CD14-positive monocyte (primary cell): Measurements from ENCODE around the gene PHC3. TPM values are rescaled to one million over a fixed set of nuclear protein-coding genes. Genes with fewer than 3 reads are reported as not detected.

Source experiments
- DNase-seq, 3 donors: peaks; one replicate each; pipeline ENCODE4 v3.0.0-alpha.2; 2011 to 2022
- H2AFZ ChIP-seq: 2 replicates; pipeline ENCODE4 v1.6.0; 2012; ENCODE audit warnings: mild to moderate bottlenecking, low read depth, low read length, inconsistent platforms; ENCODE audit not compliant: insufficient read depth, poor library complexity, severe bottlenecking
- H3K27ac ChIP-seq, 2 donors: 1 replicate in 1 of 2; 2 replicates in 1 of 2; pipeline ENCODE4 v1.5.1; 2012 to 2013; ENCODE audit warnings: low read length in 2 of 2, control low read depth in 1 of 2, inconsistent platforms in 1 of 2, low read depth in 1 of 2, mild to moderate bottlenecking in 1 of 2
- H3K27me3 ChIP-seq, 2 donors: one replicate each; pipeline versions ENCODE4 v1.6.0 to v1.6.1; 2011 to 2013; ENCODE audit warnings: low read length in 2 of 2; ENCODE audit not compliant: control insufficient read depth in 2 of 2, insufficient read depth in 2 of 2
- H3K36me3 ChIP-seq, 2 donors: replicated peaks in 1 of 2; 1 replicate in 1 of 2; 2 replicates in 1 of 2; pipeline versions ENCODE4 v1.5.1 to v1.6.1; 2012 to 2013; ENCODE audit warnings: low read length in 2 of 2, control low read depth in 1 of 2, inconsistent platforms in 1 of 2, mild to moderate bottlenecking in 1 of 2; ENCODE audit not compliant: insufficient read depth in 2 of 2, control insufficient read depth in 1 of 2
- H3K4me1 ChIP-seq, 2 donors: 1 replicate in 1 of 2; 2 replicates in 1 of 2; pipeline versions ENCODE4 v1.5.1 to v1.6.1; 2012 to 2013; ENCODE audit warnings: low read length in 2 of 2, control low read depth in 1 of 2, inconsistent platforms in 1 of 2, mild to moderate bottlenecking in 1 of 2, moderate library complexity in 1 of 2; ENCODE audit not compliant: insufficient read depth in 2 of 2, control insufficient read depth in 1 of 2
- H3K4me2 ChIP-seq: replicated peaks from 2 replicates; pipeline ENCODE3; 2012; ENCODE audit warnings: low read length, moderate library complexity, mild to moderate bottlenecking; ENCODE audit not compliant: poor library complexity, severe bottlenecking; ENCODE audit errors: extremely low read depth
- H3K4me3 ChIP-seq, 3 experiments: fragments of 200-600 bp in 1 of 3; sonication (generic) in 1 of 3; replicated peaks in 1 of 3; 1 replicate in 2 of 3; 2 replicates in 1 of 3; pipeline ENCODE4 v1.5.1; 2011 to 2013; ENCODE audit warnings: low read length in 3 of 3, mild to moderate bottlenecking in 3 of 3, control low read depth in 2 of 3, low read depth in 2 of 3, inconsistent platforms in 1 of 3, moderate library complexity in 1 of 3
- H3K79me2 ChIP-seq: 2 replicates; pipeline ENCODE4 v1.6.0; 2012; ENCODE audit warnings: mild to moderate bottlenecking, control low read depth, inconsistent platforms, low read length, moderate library complexity; ENCODE audit not compliant: insufficient read depth
- H3K9ac ChIP-seq: 2 replicates; pipeline ENCODE4 v1.6.0; 2017; ENCODE audit warnings: low read length, mild to moderate bottlenecking; ENCODE audit not compliant: insufficient read depth, poor library complexity, severe bottlenecking
- H3K9me3 ChIP-seq, 2 donors: replicated peaks in 1 of 2; 1 replicate in 1 of 2; 2 replicates in 1 of 2; pipeline versions ENCODE4 v1.5.1 to v1.6.1; 2012 to 2013; ENCODE audit warnings: low read length in 2 of 2, control low read depth in 1 of 2; ENCODE audit not compliant: control insufficient read depth in 1 of 2, insufficient read depth in 1 of 2
- H4K20me1 ChIP-seq: 2 replicates; pipeline ENCODE4 v1.6.0; 2012; ENCODE audit warnings: mild to moderate bottlenecking, low read length, control low read depth, moderate library complexity; ENCODE audit not compliant: insufficient read depth
- H3K27ac Mint-ChIP-seq, 7 donors: one replicate each; pipeline ENCODE4 v1.8.0; 2020; ENCODE audit warnings: mild to moderate bottlenecking in 7 of 7, mixed read lengths in 7 of 7, moderate library complexity in 6 of 7, inconsistent platforms in 2 of 7
- H3K27me3 Mint-ChIP-seq, 3 donors: one replicate each; pipeline ENCODE4 v1.8.0; 2021 to 2022; ENCODE audit warnings: low read depth in 3 of 3, mild to moderate bottlenecking in 3 of 3, mixed read lengths in 3 of 3, moderate library complexity in 3 of 3, inconsistent platforms in 1 of 3
- H3K36me3 Mint-ChIP-seq, 2 donors: one replicate each; pipeline ENCODE4 v1.8.0; 2020; ENCODE audit warnings: mixed read lengths in 2 of 2, inconsistent platforms in 1 of 2, mild to moderate bottlenecking in 1 of 2
- H3K4me1 Mint-ChIP-seq: one replicate; pipeline ENCODE4 v1.8.0; 2020; ENCODE audit warnings: mild to moderate bottlenecking, mixed read lengths
- H3K4me3 Mint-ChIP-seq, 2 donors: one replicate each; pipeline ENCODE4 v1.8.0; 2020; ENCODE audit warnings: mild to moderate bottlenecking in 2 of 2, mixed read lengths in 2 of 2, moderate library complexity in 1 of 2
- H3K9me3 Mint-ChIP-seq, 7 donors: one replicate each; pipeline ENCODE4 v1.8.0; 2020 to 2022; ENCODE audit warnings: mixed read lengths in 7 of 7, mild to moderate bottlenecking in 6 of 7, moderate library complexity in 6 of 7, inconsistent platforms in 2 of 7
- CTCF ChIP-seq: fragments of 200-600 bp; IDR thresholded peaks from one replicate; pipeline ENCODE4 v1.8.0; 2022; ENCODE audit warnings: antibody characterized with exemption, mild to moderate bottlenecking
- WGBS: methylation state at CpG from one replicate; pipeline ENCODE4 v1.1.5; 2013; ENCODE audit warnings: missing lambda C conversion rate; ENCODE audit not compliant: insufficient coverage; 5-methylcytosine and 5-hydroxymethylcytosine counted together
- intact Hi-C, 2 donors: fragments of 100-400 bp; cut with micrococcal nuclease; formaldehyde crosslinking; loops; one replicate each; pipeline versions ENCODE4 v1.15.0 to v1.15.1; 2023
- polyA plus RNA-seq, 3 donors: library from polyadenylated mRNA; depleted of rRNA in 1 of 3; unstranded in 2 of 3; stranded (reverse) in 1 of 3; fragments of 300-500 nt in 2 of 3; fragments of >200 nt in 1 of 3; fragmentation: Illumina TruSeq in 2 of 3; gene quantifications; 1 replicate in 2 of 3; 2 replicates in 1 of 3; pipeline ENCODE4 v1.2.3, GENCODE V29; 2012 to 2021

The PHC3 gene
- polyA plus RNA-seq, 3 donors = 7.5 to 26.1 (median 12.6) TPM

- Mint-ChIP-seq H3K9me3 (peaks cover 0 to 2% (median 0%) of the 10 kb centered on the region in 7 donors), H3K4me3 (no peak overlapping the region), H3K27me3 (no peaks in the 10 kb centered on the region), H3K4me1 (peaks cover 18% of the 10 kb centered on the region), H3K36me3 (peaks cover 9 to 14% of the 10 kb centered on the region in 2 donors), H3K27ac (no peak overlapping the region)
- Histone ChIP-seq H4K20me1 (no peaks in the 10 kb centered on the region), H3K27ac (no peak overlapping the region), H3K27me3 (no peaks in the 10 kb centered on the region), H3K36me3 (no peaks in the 10 kb centered on the region), H3K79me2 (peaks cover 54% of the 10 kb centered on the region), H2AFZ (no peak overlapping the region), H3K4me3 (no peak overlapping the region), H3K4me2 (no peak overlapping the region), H3K9me3 (no peaks in the 10 kb centered on the region), H3K4me1 (peaks cover 0 to 3% of the 10 kb centered on the region in 2 donors), H3K9ac (no peak overlapping the region)
- WGBS = no CpG with 5 or more reads among the region's 1 CpG
- intact Hi-C loops = loop anchor here in 1 of 2 donors (10.0 kb wide), 1 partner anchor 189 kb away; the partner anchor contains the start of gene LRRC31
- DNase-seq = peak; percentile 12 to 35 (median 31)
- TF ChIP-seq CTCF = peak; percentile 41
Observed at GRCh38 chr3:170054204-170054603, 127.3 kb downstream of the PHC3 start.

- TF ChIP-seq CTCF = no peak
- Histone ChIP-seq H3K79me2 (peaks cover 69% of the 10 kb centered on the region), H4K20me1 (no peaks in the 10 kb centered on the region), H3K4me3 (no peak overlapping the region), H3K9ac (no peak overlapping the region), H3K4me2 (no peak overlapping the region), H3K27ac (no peak overlapping the region), H3K27me3 (no peaks in the 10 kb centered on the region), H3K36me3 (no peaks in the 10 kb centered on the region), H2AFZ (no peak overlapping the region), H3K4me1 (no peaks in the 10 kb centered on the region), H3K9me3 (no peaks in the 10 kb centered on the region)
- H3K27me3 Mint-ChIP-seq = no peaks in the 10 kb centered on the region
- H3K9me3 Mint-ChIP-seq = peaks cover 0 to 2% (median 0%) of the 10 kb centered on the region in 7 donors
- peaks cover 11 to 13% of the 10 kb centered on the region in 2 donors for H3K36me3 Mint-ChIP-seq
- intact Hi-C loops = loop anchor here in 1 of 2 donors (10.0 kb wide), 1 partner anchor 188 kb away; the partner anchor contains the start of gene LRRC31
- no peak overlapping the region for H3K27ac Mint-ChIP-seq
- no peak for DNase-seq
- H3K4me3 Mint-ChIP-seq = no peak overlapping the region
- H3K4me1 Mint-ChIP-seq = peaks cover 9% of the 10 kb centered on the region
Observed at GRCh38 chr3:170052398-170052797, 129.1 kb downstream of the PHC3 start.
